K562 (cell line): ENCODE measurements around the gene SNX27. TPM values are rescaled to one million over a fixed set of nuclear protein-coding genes. Genes with fewer than 3 reads are reported as not detected.

Experiments used
- ATAC-seq: fragments of 200-7000 bp; cut with Tn5 transposase; 3 replicates; pipeline ENCODE4 v1.9.1; 2020; ENCODE audit warnings: moderate library complexity
- BruUV-seq: library from RNA; stranded (reverse); fragments of 400-500 nt; replicated peaks from 2 replicates; lab custom pipeline; 2021; lab: Mats Ljungman, UMichigan
- CTCF ChIA-PET: fragments of 300-600 bp; formaldehyde crosslinking; extraction: SDS; loops from one replicate; lab custom pipeline; 2021; ENCODE audit warnings: low intra/inter-chr PET ratio; lab: Yijun Ruan, JAX
- POLR2A ChIA-PET: fragments of 300-600, 350-650 bp; sonication (Branson Sonifier 250); formaldehyde crosslinking; extraction: SDS; loops from one replicate; lab custom pipeline; 2021; ENCODE audit warnings: antibody characterized with exemption, inconsistent platforms; lab: Yijun Ruan, JAX
- DNase-seq, 4 experiments: peaks; one replicate each; pipeline versions ENCODE4 v3.0.0 to v3.0.0-alpha.2; 2011 to 2018; ENCODE audit warnings: low spot score in 3 of 4, mixed read lengths in 3 of 4; ENCODE audit errors: extremely low read depth in 1 of 4
- FAIRE-seq: peaks from 2 replicates; lab custom pipeline; 2011; peaks lifted over from hg19 to GRCh38; lab: Jason Lieb, UNC
- H2AFZ ChIP-seq: 2 replicates; pipeline ENCODE4 v1.6.0; 2011; ENCODE audit warnings: low read depth, low read length, control low read depth, inconsistent platforms
- H3K27ac ChIP-seq: fragments of 200-600 bp; 3 replicates; pipeline ENCODE4 v1.8.0; 2011; ENCODE audit warnings: low read depth, mild to moderate bottlenecking, control low read depth, inconsistent platforms, low read length, moderate library complexity, mixed read lengths; ENCODE audit errors: extremely low read depth
- H3K27me3 ChIP-seq, 2 experiments: fragments of 300-600 bp in 1 of 2; 2 replicates in 1 of 2; 3 replicates in 1 of 2; pipeline versions ENCODE4 v1.6.0 to v1.8.0; 2011; ENCODE audit warnings: inconsistent platforms in 2 of 2, low read length in 2 of 2, mild to moderate bottlenecking in 1 of 2, mixed read lengths in 1 of 2, moderate library complexity in 1 of 2; ENCODE audit not compliant: control insufficient read depth in 2 of 2, insufficient read depth in 2 of 2
- H3K36me3 ChIP-seq: fragments of 300-600 bp; 3 replicates; pipeline ENCODE4 v1.8.0; 2011; ENCODE audit warnings: mild to moderate bottlenecking, low read length, inconsistent platforms; ENCODE audit not compliant: control insufficient read depth, insufficient read depth
- H3K4me1 ChIP-seq, 2 experiments: fragments of 200-600 bp in 1 of 2; replicated peaks in 1 of 2; 2 replicates in 1 of 2; 3 replicates in 1 of 2; pipeline versions ENCODE4 v1.5.1 to v1.8.0; 2011; ENCODE audit warnings: inconsistent platforms in 2 of 2, low read length in 2 of 2, mild to moderate bottlenecking in 1 of 2, mixed read lengths in 1 of 2, moderate library complexity in 1 of 2; ENCODE audit not compliant: control insufficient read depth in 2 of 2, insufficient read depth in 2 of 2
- H3K4me2 ChIP-seq: 2 replicates; pipeline ENCODE4 v1.6.1; 2011; ENCODE audit warnings: low read length, control low read depth, inconsistent platforms, mixed read lengths; ENCODE audit not compliant: insufficient read depth
- H3K4me3 ChIP-seq: fragments of 200-600 bp; sonication (generic), shearing (Covaris generic); 2 replicates; pipeline ENCODE4 v1.5.1; 2016; ENCODE audit warnings: control low read depth, inconsistent platforms
- H3K79me2 ChIP-seq: fragments of 200-600 bp; 3 replicates; pipeline ENCODE4 v1.8.0; 2011; ENCODE audit warnings: low read length, inconsistent platforms; ENCODE audit not compliant: control insufficient read depth, insufficient read depth
- H3K9ac ChIP-seq, 2 experiments: 2 replicates each; pipeline versions ENCODE4 v1.6.0 to v1.6.1; 2011; ENCODE audit warnings: low read depth in 2 of 2, low read length in 2 of 2, control low read depth in 1 of 2, inconsistent platforms in 1 of 2, mild to moderate bottlenecking in 1 of 2, mixed read lengths in 1 of 2; ENCODE audit not compliant: insufficient read depth in 1 of 2
- H3K9me1 ChIP-seq: one replicate; pipeline ENCODE4 v1.6.0; 2011; ENCODE audit warnings: inconsistent platforms, mild to moderate bottlenecking, low read length, moderate library complexity; ENCODE audit not compliant: control insufficient read depth, insufficient read depth
- H3K9me3 ChIP-seq: replicated peaks from 2 replicates; pipeline ENCODE4 v1.5.1; 2011; ENCODE audit warnings: low read depth, low read length, inconsistent platforms; ENCODE audit not compliant: control insufficient read depth, insufficient read depth
- H4K20me1 ChIP-seq: replicated peaks from 2 replicates; pipeline ENCODE4 v1.6.1; 2011; ENCODE audit warnings: low read length, inconsistent platforms, mixed read lengths; ENCODE audit not compliant: control insufficient read depth, insufficient read depth
- ARHGAP35 ChIP-seq: fragments of 450-650 bp; IDR thresholded peaks from 2 replicates; pipeline ENCODE4 v1.6.1; 2018; ENCODE audit not compliant: partially characterized antibody
- BRD4 ChIP-seq: fragments of 200-600 bp; sonication (generic); IDR thresholded peaks from 2 replicates; pipeline ENCODE4 v1.6.1; 2017; ENCODE audit warnings: inconsistent platforms
- CHD2 ChIP-seq: IDR thresholded peaks from 2 replicates; pipeline ENCODE4 v1.6.1; 2011; ENCODE audit warnings: low read depth, low read length
- FUS ChIP-seq: fragments of 200-400 bp; formaldehyde crosslinking; optimal IDR thresholded peaks from 2 replicates; pipeline ENCODE3; 2017; ENCODE audit warnings: low read depth, low read length
- MBD2 ChIP-seq: sonication (generic); IDR thresholded peaks from 2 replicates; pipeline ENCODE4 v1.6.1; 2016; ENCODE audit warnings: low read depth, borderline replicate concordance
- RCOR1 ChIP-seq, 2 experiments: IDR thresholded peaks; 2 replicates each; pipeline ENCODE4 v1.6.1; 2012; ENCODE audit warnings: low read depth in 2 of 2, low read length in 2 of 2, borderline replicate concordance in 1 of 2, improper control_type of control experiment in 1 of 2
- SMAD4 ChIP-seq: fragments of 250-450 bp; sonication (Bioruptor Pico); conservative IDR thresholded peaks from 2 replicates; pipeline ENCODE4 v1.8.0; 2021; ENCODE audit warnings: inconsistent platforms, mild to moderate bottlenecking, moderate library complexity
- THAP7 ChIP-seq: fragments of 250-450 bp; sonication (Bioruptor Pico); IDR thresholded peaks from 2 replicates; pipeline ENCODE4 v1.5.0; 2021
- YY1 ChIP-seq, 3 experiments: IDR thresholded peaks; 2 replicates each; pipeline ENCODE4 v1.6.1; 2011; ENCODE audit warnings: low read length in 2 of 3, mild to moderate bottlenecking in 2 of 3, moderate library complexity in 2 of 3, borderline replicate concordance in 1 of 3, control low read depth in 1 of 3, low read depth in 1 of 3; ENCODE audit not compliant: insufficient read depth in 3 of 3, insufficient replicate concordance in 2 of 3, control insufficient read depth in 1 of 3, insufficient read length in 1 of 3; ENCODE audit errors: extremely low read depth in 1 of 3
- WGBS: fragments of 100-300 bp; shearing (Covaris generic); methylation state at CpG from one replicate; pipeline ENCODE4 v1.1.6; 2016; ENCODE audit warnings: low coverage, mixed read lengths; ENCODE audit not compliant: insufficient coverage; ENCODE audit errors: missing lambda C conversion rate; 5-methylcytosine and 5-hydroxymethylcytosine counted together
- in situ Hi-C: fragments of 300-500 bp; cut with MboI; formaldehyde crosslinking; loops from 4 replicates; pipeline ENCODE4 v1.15.0; 2018; ENCODE audit warnings: inconsistent platforms, mixed read lengths
- intact Hi-C: fragments of 100-400 bp; cut with micrococcal nuclease; formaldehyde crosslinking; loops from 2 replicates; pipeline ENCODE4 v1.14.2; 2022
- polyA plus RNA-seq, 8 experiments: library from polyadenylated mRNA; depleted of rRNA in 4 of 8; stranded (reverse) in 5 of 8; unstranded in 3 of 8; fragments of >200 nt; fragmentation: Nextera tagmentation in 2 of 8; fragmentation: Illumina TruSeq in 1 of 8; extraction: Ambion mirVana in 2 of 8; extraction: Trizol in 1 of 8; gene quantifications; 2 replicates each; pipeline versions ENCODE4 v1.2.1 to v1.2.3, GENCODE V29; 2011 to 2014; ENCODE audit warnings: inconsistent platforms in 1 of 8, missing spikeins in 1 of 8
- total RNA-seq, 7 experiments: library from RNA; depleted of rRNA in 6 of 7; stranded (reverse); fragments of >200 nt in 6 of 7; fragmentation: Illumina TruSeq in 2 of 7; extraction: Trizol in 2 of 7; gene quantifications; 2 replicates each; pipeline versions ENCODE4 v1.2.1 to v1.2.3, GENCODE V29; 2011 to 2021; ENCODE audit warnings: low replicate concordance in 1 of 7
- TF ChIP-seq, protein P1 (sequence below), 3 experiments: fragments of 200-800 bp in 1 of 3; fragments of 250-450 bp in 1 of 3; fragments of 450-650 bp in 1 of 3; sonication (Bioruptor Pico) in 1 of 3; sonication (Bioruptor generic) in 1 of 3; formaldehyde crosslinking in 1 of 3; IDR thresholded peaks; 2 replicates each; pipeline versions ENCODE4 v1.6.1 to v1.8.0; 2016 to 2022; ENCODE audit warnings: mild to moderate bottlenecking in 2 of 3, missing genetic modification characterization in 2 of 3, missing compliant biosample characterization in 1 of 3, moderate library complexity in 1 of 3

The SNX27 gene
- total and polyA plus RNA-seq, 9 of the 15 experiments (the other 6 are each of a cell fraction or from before 2014, with no cell fraction given) = 4.5 to 18.7 (median 10.1) TPM

DNA sequence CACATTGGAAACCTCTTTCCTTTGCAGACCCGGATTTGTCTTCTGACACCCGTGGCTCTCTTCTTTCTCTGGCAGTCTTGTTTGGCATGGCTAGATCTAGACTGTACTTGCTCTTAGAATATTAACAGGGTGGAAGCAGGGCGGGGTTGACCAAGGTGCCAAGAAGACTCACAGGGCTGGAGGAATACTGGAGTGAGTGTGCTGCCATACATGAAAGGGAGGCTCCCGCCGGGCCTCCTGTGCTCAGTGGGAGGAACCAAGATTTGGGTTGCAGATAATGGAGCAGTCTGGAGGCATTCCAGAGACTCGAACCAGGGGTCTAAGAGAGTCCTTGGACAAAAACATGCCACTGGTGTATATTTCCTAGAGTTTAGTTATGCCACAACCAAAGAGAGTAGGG, 27.6 kb upstream of the SNX27 start:
- no peaks in the 10 kb centered on the region for H3K9me3 ChIP-seq
- DNase-seq (peak in 2 of 4 experiments; percentile 55 to 56), ATAC-seq (peak; percentile 84), FAIRE-seq (peak; percentile 56)
- in situ Hi-C loops = no loop called here
- peak overlapping the region; percentile 53 for H2AFZ ChIP-seq
- no peaks in the 10 kb centered on the region for H3K36me3 ChIP-seq
- H3K4me3 ChIP-seq = no peak overlapping the region
- CTCF ChIA-PET = no interaction called here
- H4K20me1 ChIP-seq = no peaks in the 10 kb centered on the region
- POLR2A ChIA-PET = interaction anchor here (1.4 kb wide), 1 partner anchor 9 kb away, joined by 4 read pairs; no protein-coding TSS in a partner anchor
- BruUV-seq = no TSS peak
- intact Hi-C loops = no loop called here
- WGBS = 15% methylated on average over 6 of the region's 6 CpGs
- H3K9me1 ChIP-seq = no peaks in the 10 kb centered on the region
- H3K4me1 ChIP-seq = peaks cover 3 to 17% of the 10 kb centered on the region in 2 experiments; a peak in 3 of 5 replicates
- no peak overlapping the region for H3K27ac ChIP-seq
- peak overlapping the region in 1 of 2 experiments; percentile 41; a peak in 1 of 4 replicates for H3K9ac ChIP-seq
- peak in 1 of 2 experiments; percentile 31; a peak in 1 of 4 replicates for TF ChIP-seq RCOR1 (IDR thresholded peaks at IDR 0.05; ENCODE audit: borderline replicate concordance in 1 of 2, low read depth in 2 of 2, low read length in 2 of 2)
- TF ChIP-seq BRD4 = no peak
- TF ChIP-seq SMAD4 (CRISPR knock-in tag) = 0 out of 2 replicates have a peak, but pooled peaks have one; percentile 28
- TF ChIP-seq, all 486 proteins: peak for 2
- Histone ChIP-seq H3K27me3 (no peaks in the 10 kb centered on the region), H3K4me2 (peak overlapping the region; percentile 36; the same call in 1 of the 2 replicates), H3K79me2 (no peaks in the 10 kb centered on the region)

- no peak for ATAC-seq
- TF ChIP-seq FUS (no peak), MBD2 (no peak), YY1 (IDR thresholded peaks at IDR 0.05; ENCODE audit: borderline replicate concordance in 1 of 3, control insufficient read depth in 1 of 3, extremely low read depth in 1 of 3, insufficient read depth in 3 of 3, insufficient read length in 1 of 3, insufficient replicate concordance in 2 of 3, low read depth in 1 of 3, low read length in 2 of 3) (no peak), CHD2 (no peak), THAP7 (CRISPR knock-in tag) (no peak), ARHGAP35 (no peak)
- TF ChIP-seq, protein P1, sequence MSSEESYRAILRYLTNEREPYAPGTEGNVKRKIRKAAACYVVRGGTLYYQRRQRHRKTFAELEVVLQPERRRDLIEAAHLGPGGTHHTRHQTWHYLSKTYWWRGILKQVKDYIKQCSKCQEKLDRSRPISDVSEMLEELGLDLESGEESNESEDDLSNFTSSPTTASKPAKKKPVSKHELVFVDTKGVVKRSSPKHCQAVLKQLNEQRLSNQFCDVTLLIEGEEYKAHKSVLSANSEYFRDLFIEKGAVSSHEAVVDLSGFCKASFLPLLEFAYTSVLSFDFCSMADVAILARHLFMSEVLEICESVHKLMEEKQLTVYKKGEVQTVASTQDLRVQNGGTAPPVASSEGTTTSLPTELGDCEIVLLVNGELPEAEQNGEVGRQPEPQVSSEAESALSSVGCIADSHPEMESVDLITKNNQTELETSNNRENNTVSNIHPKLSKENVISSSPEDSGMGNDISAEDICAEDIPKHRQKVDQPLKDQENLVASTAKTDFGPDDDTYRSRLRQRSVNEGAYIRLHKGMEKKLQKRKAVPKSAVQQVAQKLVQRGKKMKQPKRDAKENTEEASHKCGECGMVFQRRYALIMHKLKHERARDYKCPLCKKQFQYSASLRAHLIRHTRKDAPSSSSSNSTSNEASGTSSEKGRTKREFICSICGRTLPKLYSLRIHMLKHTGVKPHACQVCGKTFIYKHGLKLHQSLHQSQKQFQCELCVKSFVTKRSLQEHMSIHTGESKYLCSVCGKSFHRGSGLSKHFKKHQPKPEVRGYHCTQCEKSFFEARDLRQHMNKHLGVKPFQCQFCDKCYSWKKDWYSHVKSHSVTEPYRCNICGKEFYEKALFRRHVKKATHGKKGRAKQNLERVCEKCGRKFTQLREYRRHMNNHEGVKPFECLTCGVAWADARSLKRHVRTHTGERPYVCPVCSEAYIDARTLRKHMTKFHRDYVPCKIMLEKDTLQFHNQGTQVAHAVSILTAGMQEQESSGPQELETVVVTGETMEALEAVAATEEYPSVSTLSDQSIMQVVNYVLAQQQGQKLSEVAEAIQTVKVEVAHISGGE (CRISPR knock-in tag; IDR thresholded peaks at IDR 0.05) = no peak
These were observed 27.1 kb upstream of the SNX27 start for GRCh38 chr1:151584780-151585179.

More at GRCh38 chr1:151584780-151585179, 27.1 kb upstream of the SNX27 start:
- no TSS peak for BruUV-seq
- ChIA-PET POLR2A (interaction anchor here (1.1 kb wide), 1 partner anchor 26 kb away, joined by 3 read pairs; no protein-coding TSS in a partner anchor), CTCF (no interaction called here)
- Histone ChIP-seq H3K27me3 (no peaks in the 10 kb centered on the region), H3K9me3 (no peaks in the 10 kb centered on the region), H3K27ac (no peak overlapping the region), H3K9ac (peak overlapping the region in 1 of 2 experiments; percentile 67; a peak in 1 of 4 replicates), H3K4me3 (no peak overlapping the region), H3K9me1 (no peaks in the 10 kb centered on the region), H3K4me1 (peaks cover 3 to 16% of the 10 kb centered on the region in 2 experiments; a peak in 3 of 5 replicates), H3K4me2 (peak overlapping the region; percentile 36; the same call in 1 of the 2 replicates), H4K20me1 (no peaks in the 10 kb centered on the region), H3K79me2 (no peaks in the 10 kb centered on the region), H2AFZ (peak overlapping the region; percentile 53), H3K36me3 (no peaks in the 10 kb centered on the region)
- WGBS = 53% methylated on average over 7 of the region's 7 CpGs
- peak; percentile 15 for FAIRE-seq
- in situ Hi-C loops (no loop called here), intact Hi-C loops (no loop called here)
- no peak for DNase-seq
